Left ventricle myocardium inferior (tissue), 1 donor: ENCODE results near the gene AGPAT3. TPM values are rescaled to one million over a fixed set of nuclear protein-coding genes. Genes with fewer than 3 reads are reported as not detected.

Source experiments
- DNase-seq: peaks from one replicate; pipeline ENCODE4 v3.0.0-alpha.2; 2020
- H3K27ac ChIP-seq: fragments of 200-600 bp; replicated peaks from 2 replicates; pipeline ENCODE4 v1.8.0; 2021
- H3K27me3 ChIP-seq: fragments of 200-600 bp; 2 replicates; pipeline ENCODE4 v1.8.0; 2021; ENCODE audit warnings: low read depth
- H3K36me3 ChIP-seq: fragments of 200-600 bp; 2 replicates; pipeline ENCODE4 v1.8.0; 2021
- H3K4me1 ChIP-seq: fragments of 200-600 bp; 2 replicates; pipeline ENCODE4 v1.8.0; 2021
- H3K4me3 ChIP-seq: fragments of 200-600 bp; 2 replicates; pipeline ENCODE4 v1.8.0; 2021; ENCODE audit warnings: mild to moderate bottlenecking, moderate library complexity
- H3K9me3 ChIP-seq: fragments of 200-600 bp; replicated peaks from 2 replicates; pipeline ENCODE4 v1.8.0; 2021
- CTCF ChIP-seq: fragments of 200-600 bp; IDR thresholded peaks from 2 replicates; pipeline ENCODE4 v1.8.0; 2021; ENCODE audit warnings: antibody characterized with exemption, mild to moderate bottlenecking, borderline replicate concordance
- intact Hi-C: fragments of 100-400 bp; cut with micrococcal nuclease; formaldehyde crosslinking; loops from one replicate; pipeline ENCODE4 v1.11.0; 2022
- total RNA-seq: library from RNA; stranded (reverse); fragmentation: NEBNext Ultra II Directional; extraction: Animal tissue kit (Norgen Biotek cat#: 25700); gene quantifications from one replicate; pipeline ENCODE4 v1.2.1, GENCODE V29; 2021
- donor health status: DM: no; HTN: yes; CAD: no; lungs with severe emphysema.

The AGPAT3 gene
- total RNA-seq, 1 donor from 2014 or later, result 79.6 TPM

GRCh38 chr21:43948740-43949498, 83.9 kb downstream of the AGPAT3 start:
- Histone ChIP-seq H3K4me1 (peaks cover 45% of the 10 kb centered on the region), H3K4me3 (no peak overlapping the region), H3K9me3 (peaks cover 17% of the 10 kb centered on the region), H3K27me3 (no peaks in the 10 kb centered on the region), H3K36me3 (peaks cover 12% of the 10 kb centered on the region), H3K27ac (no peak overlapping the region)
- no peak for TF ChIP-seq CTCF
- DNase-seq, result no peak
- intact Hi-C loops, result no loop called here

- intact Hi-C loops, result no loop called here
- Histone ChIP-seq H3K9me3 (peaks cover 17% of the 10 kb centered on the region), H3K27ac (no peak overlapping the region), H3K4me3 (no peak overlapping the region), H3K4me1 (peaks cover 45% of the 10 kb centered on the region), H3K27me3 (no peaks in the 10 kb centered on the region), H3K36me3 (peaks cover 12% of the 10 kb centered on the region)
- no peak for TF ChIP-seq CTCF
- no peak for DNase-seq
Observed at GRCh38 chr21:43949499-43950208, 84.6 kb downstream of the AGPAT3 start.

GRCh38 chr21:43950481-43950880, 85.5 kb downstream of the AGPAT3 start:
- intact Hi-C loops, result no loop called here
- Histone ChIP-seq H3K4me3 (no peak overlapping the region), H3K4me1 (peaks cover 45% of the 10 kb centered on the region), H3K9me3 (peaks cover 17% of the 10 kb centered on the region), H3K27ac (no peak overlapping the region), H3K27me3 (no peaks in the 10 kb centered on the region), H3K36me3 (peaks cover 12% of the 10 kb centered on the region)
- no peak for TF ChIP-seq CTCF
- no peak for DNase-seq

GRCh38 chr21:43950936-43951335, 85.9 kb downstream of the AGPAT3 start:
- DNase-seq, result no peak
- TF ChIP-seq CTCF, result no peak
- Histone ChIP-seq H3K27ac (no peak overlapping the region), H3K9me3 (peaks cover 17% of the 10 kb centered on the region), H3K27me3 (no peaks in the 10 kb centered on the region), H3K36me3 (peaks cover 12% of the 10 kb centered on the region), H3K4me3 (no peak overlapping the region), H3K4me1 (peaks cover 45% of the 10 kb centered on the region)
- intact Hi-C loops, result no loop called here

- peak overlapping the region; percentile 67 for H3K27ac ChIP-seq
- peaks cover 53% of the 10 kb centered on the region for H3K4me1 ChIP-seq
- peaks cover 12% of the 10 kb centered on the region for H3K36me3 ChIP-seq
- intact Hi-C loops, result no loop called here
- DNase-seq, result no peak
- H3K9me3 ChIP-seq, result peaks cover 17% of the 10 kb centered on the region
- no peaks in the 10 kb centered on the region for H3K27me3 ChIP-seq
- no peak overlapping the region for H3K4me3 ChIP-seq
- TF ChIP-seq CTCF, result no peak
Observed at GRCh38 chr21:43951911-43952703, 87.1 kb downstream of the AGPAT3 start.
